ENCODE measurements around the gene NFATC1.

NFATC1 gene

DNA sequence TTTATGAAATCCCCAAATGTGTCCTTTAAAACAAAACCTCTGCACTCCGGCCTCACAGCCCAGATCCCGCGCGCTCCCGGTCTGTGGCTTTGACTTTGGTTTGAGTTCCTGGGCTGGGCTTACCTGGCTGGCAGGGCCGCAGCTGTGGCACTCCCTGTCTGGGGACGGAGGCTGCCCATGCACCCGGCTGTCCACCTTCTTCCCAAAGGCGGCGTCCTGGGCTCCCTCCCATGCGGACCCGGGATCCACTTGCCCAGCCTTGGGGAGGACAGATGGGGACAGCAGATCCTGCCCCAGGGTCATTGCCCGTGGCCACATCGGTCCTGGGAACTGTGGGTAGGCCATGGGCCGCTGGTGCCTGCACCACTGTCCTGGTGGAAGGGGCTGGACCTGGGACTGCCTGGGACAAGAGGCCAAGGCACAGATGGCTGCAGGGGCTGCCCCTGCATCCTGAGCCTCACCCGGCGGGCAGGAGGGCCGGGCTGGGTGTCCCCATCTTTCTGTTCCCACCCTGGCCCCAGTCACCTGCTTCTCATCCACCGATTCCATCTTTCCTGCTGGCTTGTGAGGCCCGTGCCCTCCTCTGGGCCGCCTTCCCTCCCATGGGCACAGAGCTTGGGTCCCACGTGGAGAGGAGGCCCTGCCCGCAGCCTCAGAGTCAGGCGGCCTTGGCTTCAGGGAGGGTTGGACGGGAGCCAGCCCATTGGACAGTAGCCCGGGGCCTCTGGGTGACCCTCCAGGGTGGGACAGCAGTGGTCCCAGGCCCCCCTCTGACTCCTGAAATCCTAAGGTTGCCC is 27.7 kb downstream of the NFATC1 start:
- DNase-seq (ENCODE audit: low spot score) = no peak

- DNase-seq (ENCODE audit: low spot score) = no peak
These were observed 28.4 kb downstream of the NFATC1 start for GRCh38 chr18:79424008-79424565.

- DNase-seq (ENCODE audit: low spot score) = no peak
These were observed 29.3 kb downstream of the NFATC1 start for GRCh38 chr18:79424880-79425568.

GRCh38 chr18:79425569-79425886 is 29.8 kb downstream of the NFATC1 start:
- DNase-seq (ENCODE audit: low spot score) = no peak

- no peak for DNase-seq (ENCODE audit: low spot score)
These were observed 30.9 kb downstream of the NFATC1 start for GRCh38 chr18:79426376-79427300.

DNA sequence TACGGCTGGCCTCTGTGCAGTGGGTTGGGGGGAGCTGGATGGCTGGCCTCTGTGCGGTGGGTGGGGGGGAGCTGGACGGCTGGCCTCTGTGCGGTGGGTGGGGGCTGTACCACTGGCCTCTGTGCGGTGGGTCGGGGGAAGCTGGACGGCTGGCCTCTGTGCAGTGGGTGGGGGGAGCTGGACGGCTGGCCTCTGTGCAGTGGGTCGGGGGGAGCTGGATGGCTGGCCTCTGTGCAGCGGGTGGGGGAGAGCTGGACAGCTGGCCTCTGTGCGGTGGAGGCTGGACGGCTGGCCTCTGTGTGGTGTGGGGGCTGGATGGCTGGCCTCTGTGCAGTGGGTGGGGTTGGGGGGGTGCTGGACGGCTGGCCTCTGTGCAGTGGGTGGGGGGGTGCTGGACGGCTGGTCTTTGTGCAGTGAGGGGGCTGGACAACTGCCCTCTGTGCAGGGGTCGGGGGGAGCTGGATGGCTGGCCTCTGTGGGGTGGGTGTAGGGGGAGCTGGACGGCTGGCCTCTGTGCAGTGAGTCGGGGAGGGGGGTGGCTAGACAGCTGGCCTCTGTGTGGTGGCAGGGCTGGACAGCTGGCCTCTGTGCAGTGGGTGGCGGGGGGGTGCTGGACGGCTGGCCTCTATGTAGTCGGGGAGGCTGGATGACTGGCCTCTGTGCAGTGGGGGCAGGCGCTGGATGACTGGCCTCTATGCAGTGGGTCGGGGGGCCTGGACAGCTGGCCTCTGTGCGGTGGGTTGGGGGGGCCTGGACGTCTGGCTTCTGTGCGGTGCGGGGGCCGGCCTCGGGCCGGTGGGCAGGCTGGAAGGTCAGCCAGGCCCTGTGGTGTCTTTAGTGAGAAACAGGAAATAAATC is 31.9 kb downstream of the NFATC1 start:
- DNase-seq (ENCODE audit: low spot score) = no peak

- no peak for DNase-seq (ENCODE audit: low spot score)
These were observed 32.6 kb downstream of the NFATC1 start for GRCh38 chr18:79428287-79428686.

GRCh38 chr18:79429381-79429780 is 33.7 kb downstream of the NFATC1 start:
- DNase-seq (ENCODE audit: low spot score) = no peak

- DNase-seq (ENCODE audit: low spot score) = no peak
These were observed 34.1 kb downstream of the NFATC1 start for GRCh38 chr18:79429785-79430281.

GRCh38 chr18:79432376-79433120 is 36.8 kb downstream of the NFATC1 start:
- no peak for DNase-seq (ENCODE audit: low spot score)

DNA sequence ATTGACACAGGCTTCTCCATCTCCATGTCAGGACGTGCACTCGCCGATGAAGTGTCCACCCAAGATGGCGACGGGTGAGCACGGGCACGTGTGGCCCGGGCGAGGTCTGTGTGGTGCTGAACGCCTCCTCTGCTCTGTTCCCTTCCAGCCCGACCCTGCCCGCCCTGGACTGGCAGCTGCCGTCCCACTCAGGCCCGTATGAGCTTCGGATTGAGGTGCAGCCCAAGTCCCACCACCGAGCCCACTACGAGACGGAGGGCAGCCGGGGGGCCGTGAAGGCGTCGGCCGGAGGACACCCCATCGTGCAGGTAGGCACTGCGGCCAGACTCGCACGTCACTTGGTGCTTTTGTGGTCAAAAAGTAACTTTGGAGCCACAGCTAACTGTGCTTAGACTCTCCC is 37.7 kb downstream of the NFATC1 start:
- no peak for DNase-seq (ENCODE audit: low spot score)

GRCh38 chr18:79434607-79435401 is 39.1 kb downstream of the NFATC1 start:
- DNase-seq (ENCODE audit: low spot score) = no peak

- no peak for DNase-seq (ENCODE audit: low spot score)
These were observed 41.0 kb downstream of the NFATC1 start for GRCh38 chr18:79436556-79437275.

- no peak for DNase-seq (ENCODE audit: low spot score)
These were observed 42.6 kb downstream of the NFATC1 start for GRCh38 chr18:79438089-79438897.

DNA sequence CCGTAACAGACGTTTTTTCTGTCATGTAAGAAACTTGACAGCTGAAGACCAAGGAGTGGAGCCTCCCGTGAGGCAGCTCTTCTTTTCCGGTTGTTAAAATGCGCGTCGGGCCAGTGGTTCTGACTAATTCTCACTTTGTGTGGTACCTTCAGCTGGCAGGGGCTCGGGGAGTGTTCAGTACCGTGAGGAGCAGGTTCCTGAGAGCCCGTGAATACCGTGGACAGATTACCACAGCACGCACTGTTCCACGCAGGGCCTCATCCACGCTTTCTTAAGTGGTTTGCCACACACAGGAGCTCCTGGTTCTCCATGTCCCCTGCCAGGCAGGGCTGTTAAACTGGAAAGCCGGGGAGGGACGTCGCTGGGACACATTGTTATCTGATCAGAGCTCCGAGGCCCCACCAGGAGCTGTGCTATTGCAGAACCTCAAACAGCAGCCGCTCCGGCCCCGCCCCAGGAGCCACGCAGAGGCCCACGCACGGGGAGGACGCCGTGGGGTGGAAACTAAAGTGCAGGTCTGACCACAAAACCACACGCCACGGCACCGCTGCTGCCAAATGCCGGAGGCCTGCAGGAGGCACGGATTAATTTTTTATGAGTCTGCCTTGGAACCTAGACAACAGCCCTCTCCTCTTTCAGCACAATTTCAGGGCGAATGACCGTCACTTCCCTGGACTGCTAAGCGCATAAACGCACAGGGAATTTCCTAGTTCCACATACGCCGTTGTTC is 43.3 kb downstream of the NFATC1 start:
- no peak for DNase-seq (ENCODE audit: low spot score)

DNA sequence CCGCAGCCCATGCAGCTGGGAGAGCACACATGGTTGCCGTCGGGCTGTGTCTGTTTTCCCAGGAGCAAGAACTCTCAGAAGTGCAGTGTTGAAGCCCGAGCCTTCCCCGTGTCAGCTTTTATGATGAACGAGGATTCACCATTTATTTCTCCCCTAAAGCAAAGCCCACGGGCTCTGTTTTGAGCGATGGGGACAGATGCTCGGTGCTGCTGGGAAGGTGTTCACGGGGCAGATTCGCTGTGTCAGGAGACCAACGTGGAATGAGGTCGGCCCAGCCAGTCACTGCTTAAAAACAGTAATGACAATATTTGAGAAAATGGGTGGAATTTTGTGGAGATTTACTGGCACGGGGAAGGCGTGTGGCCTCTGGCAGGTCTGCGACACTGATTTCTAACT is 43.9 kb downstream of the NFATC1 start:
- no peak for DNase-seq (ENCODE audit: low spot score)

Data from pons (tissue), 1 donor.